ENCODE results near the gene EVA1B. TPM values are rescaled to one million over a fixed set of nuclear protein-coding genes. Genes with fewer than 3 reads are reported as not detected.
A peak's percentile ranks its signal among the peaks of the same experiment; 100 is the strongest.

EVA1B gene
- total RNA-seq, 1 experiment from 2014 or later: 79.0 TPM

DNA sequence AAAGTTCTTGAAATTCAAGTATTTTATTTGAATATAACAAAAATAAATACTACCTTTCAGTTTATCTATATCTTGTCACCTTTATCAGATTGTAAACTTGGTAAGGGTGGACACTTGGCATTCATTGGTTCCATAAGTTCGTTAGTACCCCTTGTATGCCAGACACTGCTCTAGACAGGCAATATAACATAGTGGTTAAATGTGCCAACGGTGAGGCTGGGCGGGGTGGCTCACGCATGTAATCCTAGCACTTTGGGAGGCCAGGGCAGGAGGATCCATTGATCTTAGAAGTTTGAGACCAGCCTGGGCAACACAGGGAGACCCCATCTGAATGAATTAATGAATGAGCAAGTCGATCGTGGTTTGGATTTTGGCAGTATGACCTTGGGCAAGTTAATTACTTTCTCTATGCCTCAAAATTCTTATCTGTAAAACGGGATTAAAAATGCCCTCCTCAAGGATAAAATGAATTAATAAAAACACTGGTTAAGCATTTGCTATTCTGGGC, 43.6 kb downstream of the EVA1B start:
- Histone ChIP-seq H3K4me3 (ENCODE audit: low read depth in 2 of 2, low read length in 2 of 2) (no peak overlapping the region), H3K4me1 (ENCODE audit: control insufficient read depth, insufficient read depth, low read length) (no peaks in the 10 kb centered on the region), H3K27ac (ENCODE audit: low read length) (no peak overlapping the region), H3K27me3 (ENCODE audit: control insufficient read depth, insufficient read depth, low read length) (no peaks in the 10 kb centered on the region), H3K9me3 (ENCODE audit: control insufficient read depth, insufficient read depth, low read depth, low read length) (no peaks in the 10 kb centered on the region), H3K36me3 (ENCODE audit: control insufficient read depth, insufficient read depth, low read length) (peaks cover 8% of the 10 kb centered on the region)
- ChIA-PET CTCF (no interaction called here), POLR2A (interaction anchor here (0.6 kb wide), 1 partner anchor 85 kb away, joined by 9 read pairs; no protein-coding TSS in a partner anchor)
- BruUV-seq (replicated peaks): no TSS peak
- in situ Hi-C loops (cut with HindIII; ENCODE audit: low pct_unique_long_range_greater_than_20kb, low sequenced_read_pairs) (no loop called here), intact Hi-C loops (cut with micrococcal nuclease; ENCODE audit: unreplicated experiment) (loop anchor here (5.0 kb wide), 1 partner anchor 133 kb away; the partner anchor contains the start of gene TRAPPC3)
- TF ChIP-seq POLR2AphosphoS5 (IDR thresholded peaks at IDR 0.05; ENCODE audit: low read depth, low read length): no peak
- TF ChIP-seq CTCF (IDR thresholded peaks at IDR 0.05): no peak
- TF ChIP-seq SIN3A (IDR thresholded peaks at IDR 0.05; ENCODE audit: borderline replicate concordance, insufficient read depth, low read depth, low read length): no peak
- TF ChIP-seq REST (IDR thresholded peaks at IDR 0.05; ENCODE audit: insufficient read depth in 1 of 2, low read depth in 2 of 2, low read length in 1 of 2): no peak
- TF ChIP-seq TCF7L2 (IDR thresholded peaks at IDR 0.05; ENCODE audit: low read depth, low read length): no peak
- DNase-seq (ENCODE audit: low read depth, low spot score) (no peak), ATAC-seq (no peak)

- Histone ChIP-seq H3K36me3 (ENCODE audit: control insufficient read depth, insufficient read depth, low read length) (peaks cover 5% of the 10 kb centered on the region), H3K27ac (ENCODE audit: low read length) (no peak overlapping the region), H3K4me3 (ENCODE audit: low read depth in 2 of 2, low read length in 2 of 2) (no peak overlapping the region), H3K9me3 (ENCODE audit: control insufficient read depth, insufficient read depth, low read depth, low read length) (no peaks in the 10 kb centered on the region), H3K4me1 (ENCODE audit: control insufficient read depth, insufficient read depth, low read length) (no peaks in the 10 kb centered on the region), H3K27me3 (ENCODE audit: control insufficient read depth, insufficient read depth, low read length) (no peaks in the 10 kb centered on the region)
- no peak for DNase-seq (ENCODE audit: low read depth, low spot score)
- in situ Hi-C loops (cut with HindIII; ENCODE audit: low pct_unique_long_range_greater_than_20kb, low sequenced_read_pairs): no loop called here
- BruUV-seq (replicated peaks): TSS peak; percentile 22
- ChIA-PET POLR2A (no interaction called here), CTCF (no interaction called here)
- no peak for TF ChIP-seq CTCF (IDR thresholded peaks at IDR 0.05)
- no peak for TF ChIP-seq TCF7L2 (IDR thresholded peaks at IDR 0.05; ENCODE audit: low read depth, low read length)
- TF ChIP-seq REST (IDR thresholded peaks at IDR 0.05; ENCODE audit: insufficient read depth in 1 of 2, low read depth in 2 of 2, low read length in 1 of 2): no peak
- TF ChIP-seq POLR2AphosphoS5 (IDR thresholded peaks at IDR 0.05; ENCODE audit: low read depth, low read length): no peak
- no peak for TF ChIP-seq SIN3A (IDR thresholded peaks at IDR 0.05; ENCODE audit: borderline replicate concordance, insufficient read depth, low read depth, low read length)
- no peak for ATAC-seq
- intact Hi-C loops (cut with micrococcal nuclease; ENCODE audit: unreplicated experiment): no loop called here
Observed at GRCh38 chr1:36279110-36279788, 44.2 kb downstream of the EVA1B start.
